IMR-90 (cell line): Measurements from ENCODE around the gene ADCY1.

Experiments used
- BHLHE40 ChIP-seq: fragments of 150-350 bp; IDR thresholded peaks from 2 replicates; pipeline ENCODE4 v1.6.1; 2016; ENCODE audit warnings: mild to moderate bottlenecking, low read depth, low read length
- CEBPB ChIP-seq: IDR thresholded peaks from 2 replicates; pipeline ENCODE4 v1.6.1; 2012; ENCODE audit warnings: low read depth, low read length, improper control_type of control experiment
- CHD1 ChIP-seq: IDR thresholded peaks from 2 replicates; pipeline ENCODE4 v1.6.1; 2012; ENCODE audit warnings: low read depth, low read length, improper control_type of control experiment
- FOS ChIP-seq: fragments of 150-350 bp; IDR thresholded peaks from 2 replicates; pipeline ENCODE4 v1.6.1; 2016; ENCODE audit warnings: low read depth, low read length
- MAFK ChIP-seq: IDR thresholded peaks from 2 replicates; pipeline ENCODE4 v1.6.1; 2012; ENCODE audit warnings: low read depth, low read length, improper control_type of control experiment
- MAZ ChIP-seq: IDR thresholded peaks from 2 replicates; pipeline ENCODE4 v1.6.1; 2012; ENCODE audit warnings: low read depth, mild to moderate bottlenecking, low read length, improper control_type of control experiment, moderate library complexity, borderline replicate concordance
- MXI1 ChIP-seq: IDR thresholded peaks from 2 replicates; pipeline ENCODE4 v1.6.1; 2012; ENCODE audit warnings: low read depth, mild to moderate bottlenecking, low read length, moderate library complexity, borderline replicate concordance
- NFE2L2 ChIP-seq: fragments of 150-350 bp; IDR thresholded peaks from 2 replicates; pipeline ENCODE4 v1.6.1; 2016; ENCODE audit warnings: low read depth, mild to moderate bottlenecking, low read length
- POLR2A ChIP-seq: IDR thresholded peaks from 2 replicates; pipeline ENCODE4 v1.6.1; 2012; ENCODE audit warnings: mild to moderate bottlenecking, low read depth, low read length
- RAD21 ChIP-seq: IDR thresholded peaks from 2 replicates; pipeline ENCODE4 v1.6.1; 2012; ENCODE audit warnings: low read length, improper control_type of control experiment
- RCOR1 ChIP-seq: IDR thresholded peaks from 2 replicates; pipeline ENCODE4 v1.6.1; 2012; ENCODE audit warnings: mild to moderate bottlenecking, low read length, improper control_type of control experiment; ENCODE audit not compliant: insufficient replicate concordance
- RFX5 ChIP-seq: IDR thresholded peaks from 2 replicates; pipeline ENCODE4 v1.8.0; 2012; ENCODE audit warnings: low read depth, mild to moderate bottlenecking, low read length, moderate library complexity
- TF ChIP-seq, protein P1 (sequence below): conservative IDR thresholded peaks from 2 replicates; pipeline ENCODE4 v1.5.1; 2012; ENCODE audit warnings: mild to moderate bottlenecking, low read depth, low read length, improper control_type of control experiment
- TF ChIP-seq, protein P2 (sequence below): fragments of 150-350 bp; IDR thresholded peaks from 2 replicates; pipeline ENCODE4 v1.6.1; 2017; ENCODE audit warnings: mild to moderate bottlenecking, antibody characterized with exemption, low read length, low read depth

GRCh38 chr7:45683556-45684148 lies 109.5 kb downstream of the ADCY1 start:
- TF ChIP-seq MAZ: no peak
- TF ChIP-seq, protein P1, sequence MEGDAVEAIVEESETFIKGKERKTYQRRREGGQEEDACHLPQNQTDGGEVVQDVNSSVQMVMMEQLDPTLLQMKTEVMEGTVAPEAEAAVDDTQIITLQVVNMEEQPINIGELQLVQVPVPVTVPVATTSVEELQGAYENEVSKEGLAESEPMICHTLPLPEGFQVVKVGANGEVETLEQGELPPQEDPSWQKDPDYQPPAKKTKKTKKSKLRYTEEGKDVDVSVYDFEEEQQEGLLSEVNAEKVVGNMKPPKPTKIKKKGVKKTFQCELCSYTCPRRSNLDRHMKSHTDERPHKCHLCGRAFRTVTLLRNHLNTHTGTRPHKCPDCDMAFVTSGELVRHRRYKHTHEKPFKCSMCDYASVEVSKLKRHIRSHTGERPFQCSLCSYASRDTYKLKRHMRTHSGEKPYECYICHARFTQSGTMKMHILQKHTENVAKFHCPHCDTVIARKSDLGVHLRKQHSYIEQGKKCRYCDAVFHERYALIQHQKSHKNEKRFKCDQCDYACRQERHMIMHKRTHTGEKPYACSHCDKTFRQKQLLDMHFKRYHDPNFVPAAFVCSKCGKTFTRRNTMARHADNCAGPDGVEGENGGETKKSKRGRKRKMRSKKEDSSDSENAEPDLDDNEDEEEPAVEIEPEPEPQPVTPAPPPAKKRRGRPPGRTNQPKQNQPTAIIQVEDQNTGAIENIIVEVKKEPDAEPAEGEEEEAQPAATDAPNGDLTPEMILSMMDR: no peak
- no peak for TF ChIP-seq MXI1
- no peak for TF ChIP-seq RCOR1
- no peak for TF ChIP-seq RFX5
- TF ChIP-seq, protein P2, sequence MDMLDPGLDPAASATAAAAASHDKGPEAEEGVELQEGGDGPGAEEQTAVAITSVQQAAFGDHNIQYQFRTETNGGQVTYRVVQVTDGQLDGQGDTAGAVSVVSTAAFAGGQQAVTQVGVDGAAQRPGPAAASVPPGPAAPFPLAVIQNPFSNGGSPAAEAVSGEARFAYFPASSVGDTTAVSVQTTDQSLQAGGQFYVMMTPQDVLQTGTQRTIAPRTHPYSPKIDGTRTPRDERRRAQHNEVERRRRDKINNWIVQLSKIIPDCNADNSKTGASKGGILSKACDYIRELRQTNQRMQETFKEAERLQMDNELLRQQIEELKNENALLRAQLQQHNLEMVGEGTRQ: no peak
- no peak for TF ChIP-seq POLR2A
- TF ChIP-seq MAFK: no peak
- no peak for TF ChIP-seq RAD21
- no peak for TF ChIP-seq CHD1
- no peak for TF ChIP-seq FOS
- no peak for TF ChIP-seq BHLHE40
- no peak for TF ChIP-seq NFE2L2
- no peak for TF ChIP-seq CEBPB
